SK-N-SH treated with all-trans-retinoic acid at 6 μM for 48 hours (cell line): Measurements from ENCODE around the gene CNST.

Source experiments
- ATAC-seq: fragments of 200-7000 bp; cut with Tn5 transposase; 3 replicates; pipeline ENCODE4 v1.9.1; 2020; ENCODE audit warnings: mild to moderate bottlenecking, moderate library complexity
- ARNTL ChIP-seq: fragments of 450-650 bp; formaldehyde crosslinking; IDR thresholded peaks from 2 replicates; pipeline ENCODE4 v1.5.0; 2020; ENCODE audit warnings: low read depth, mild to moderate bottlenecking, moderate library complexity, borderline replicate concordance
- BACH2 ChIP-seq: fragments of 250-450 bp; sonication (Bioruptor Pico); IDR thresholded peaks from 2 replicates; pipeline ENCODE4 v1.9.0; 2021; ENCODE audit warnings: mild to moderate bottlenecking, borderline replicate concordance
- CSDC2 ChIP-seq: fragments of 250-450 bp; sonication (Bioruptor Pico); IDR thresholded peaks from 2 replicates; pipeline ENCODE4 v1.5.0; 2020; ENCODE audit warnings: mild to moderate bottlenecking, moderate library complexity
- ESRRG ChIP-seq: fragments of 250-450 bp; sonication (Bioruptor Pico); IDR thresholded peaks from 2 replicates; pipeline ENCODE4 v1.6.1; 2021; ENCODE audit warnings: mild to moderate bottlenecking
- GLIS3 ChIP-seq: fragments of 250-450 bp; sonication (Bioruptor Pico); IDR thresholded peaks from 2 replicates; pipeline ENCODE4 v1.5.0; 2020; ENCODE audit warnings: mild to moderate bottlenecking, moderate library complexity
- ISL1 ChIP-seq: fragments of 250-450 bp; sonication (Bioruptor Pico); IDR thresholded peaks from 2 replicates; pipeline ENCODE4 v2.1.2; 2022; ENCODE audit warnings: mild to moderate bottlenecking, moderate library complexity
- OSR1 ChIP-seq: fragments of 250-450 bp; sonication (Bioruptor Pico); IDR thresholded peaks from 2 replicates; pipeline ENCODE4 v1.8.0; 2022; ENCODE audit warnings: moderate library complexity, mild to moderate bottlenecking, inconsistent platforms
- RARB ChIP-seq: fragments of 250-450 bp; sonication (Bioruptor Pico); IDR thresholded peaks from 2 replicates; pipeline ENCODE4 v1.8.0; 2021; ENCODE audit warnings: mild to moderate bottlenecking, moderate library complexity
- SNAI2 ChIP-seq: fragments of 250-450 bp; sonication (Bioruptor Pico); IDR thresholded peaks from 2 replicates; pipeline ENCODE4 v1.5.0; 2020; ENCODE audit warnings: mild to moderate bottlenecking, moderate library complexity
- TCF4 ChIP-seq: fragments of 250-450 bp; sonication (Bioruptor Pico); IDR thresholded peaks from 2 replicates; pipeline ENCODE4 v1.8.0; 2021; ENCODE audit warnings: mild to moderate bottlenecking, moderate library complexity, borderline replicate concordance
- TOX ChIP-seq: fragments of 250-450 bp; sonication (Bioruptor Pico); IDR thresholded peaks from 2 replicates; pipeline ENCODE4 v1.8.0; 2021; ENCODE audit warnings: mild to moderate bottlenecking, moderate library complexity, borderline replicate concordance
- ZC3H10 ChIP-seq: fragments of 250-450 bp; sonication (Bioruptor Pico); IDR thresholded peaks from 2 replicates; pipeline ENCODE4 v1.5.1; 2021; ENCODE audit warnings: mild to moderate bottlenecking, moderate library complexity
- ZFP3 ChIP-seq: fragments of 250-450 bp; sonication (Bioruptor Pico); IDR thresholded peaks from 2 replicates; pipeline ENCODE4 v1.5.0; 2020; ENCODE audit warnings: mild to moderate bottlenecking, moderate library complexity
- ZFP30 ChIP-seq: fragments of 450-650 bp; formaldehyde crosslinking; IDR thresholded peaks from 2 replicates; pipeline ENCODE4 v1.5.0; 2022; ENCODE audit warnings: mild to moderate bottlenecking, moderate library complexity
- ZNF565 ChIP-seq: fragments of 450-650 bp; formaldehyde crosslinking; conservative IDR thresholded peaks from 2 replicates; pipeline ENCODE4 v1.5.0; 2020; ENCODE audit warnings: low read depth, mild to moderate bottlenecking, moderate library complexity
- ZNF70 ChIP-seq: fragments of 450-650 bp; formaldehyde crosslinking; IDR thresholded peaks from 2 replicates; pipeline ENCODE4 v1.5.0; 2020; ENCODE audit warnings: mild to moderate bottlenecking, moderate library complexity
- ZNF8 ChIP-seq: fragments of 450-650 bp; formaldehyde crosslinking; IDR thresholded peaks from 2 replicates; pipeline ENCODE4 v1.5.0; 2020; ENCODE audit warnings: mild to moderate bottlenecking, moderate library complexity
- TF ChIP-seq, protein P1 (sequence below): fragments of 250-450 bp; sonication (Bioruptor Pico); IDR thresholded peaks from 2 replicates; pipeline ENCODE4 v1.5.0; 2020; ENCODE audit warnings: mild to moderate bottlenecking, moderate library complexity
- TF ChIP-seq, protein P2 (sequence below): fragments of 250-450 bp; sonication (Bioruptor Pico); IDR thresholded peaks from 2 replicates; pipeline ENCODE4 v1.5.1; 2021; ENCODE audit warnings: mild to moderate bottlenecking, moderate library complexity
- TF ChIP-seq, protein P3 (sequence below): fragments of 250-450 bp; sonication (Bioruptor Pico); IDR thresholded peaks from 2 replicates; pipeline ENCODE4 v1.8.0; 2020; ENCODE audit warnings: mild to moderate bottlenecking, moderate library complexity, borderline replicate concordance
- TF ChIP-seq, protein P4 (sequence below): fragments of 250-450 bp; sonication (Bioruptor Pico); IDR thresholded peaks from 2 replicates; pipeline ENCODE4 v1.8.0; 2021; ENCODE audit warnings: low read depth, mild to moderate bottlenecking, moderate library complexity, borderline replicate concordance
- TF ChIP-seq, protein P5 (sequence below): fragments of 250-450 bp; sonication (Bioruptor Pico); IDR thresholded peaks from 2 replicates; pipeline ENCODE4 v1.5.1; 2020; ENCODE audit warnings: low read depth, mild to moderate bottlenecking, moderate library complexity

CNST gene

DNA sequence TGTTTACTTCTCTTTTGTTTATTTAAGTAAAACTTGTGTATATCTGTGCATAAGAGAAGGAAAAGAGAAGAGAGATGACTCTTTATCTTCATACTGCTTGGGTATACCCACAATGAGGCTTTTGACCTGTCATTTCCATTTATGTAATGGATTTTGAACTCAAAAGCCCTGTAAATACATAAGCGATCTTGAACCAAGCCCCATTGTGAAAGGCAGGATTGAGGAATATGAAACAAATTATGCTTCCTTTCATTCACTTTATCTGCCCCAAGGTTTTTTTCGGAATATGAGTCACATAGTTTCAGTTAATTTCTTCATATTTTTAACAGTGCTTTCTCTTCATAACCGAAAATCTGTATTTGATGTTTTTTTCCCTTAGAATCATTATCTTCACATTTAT, 21.4 kb downstream of the CNST start:
- TF ChIP-seq BACH2 (CRISPR knock-in tag) (no peak), SNAI2 (CRISPR knock-in tag) (no peak), TOX (CRISPR knock-in tag) (no peak), TCF4 (CRISPR knock-in tag) (no peak), OSR1 (CRISPR knock-in tag) (no peak), CSDC2 (no peak), ZNF8 (no peak), ESRRG (no peak), ZNF565 (CRISPR knock-in tag) (no peak), ZC3H10 (CRISPR knock-in tag) (no peak), RARB (no peak), ARNTL (CRISPR knock-in tag) (no peak), ZFP3 (CRISPR knock-in tag) (no peak), GLIS3 (CRISPR knock-in tag) (no peak)
- TF ChIP-seq, protein P1, sequence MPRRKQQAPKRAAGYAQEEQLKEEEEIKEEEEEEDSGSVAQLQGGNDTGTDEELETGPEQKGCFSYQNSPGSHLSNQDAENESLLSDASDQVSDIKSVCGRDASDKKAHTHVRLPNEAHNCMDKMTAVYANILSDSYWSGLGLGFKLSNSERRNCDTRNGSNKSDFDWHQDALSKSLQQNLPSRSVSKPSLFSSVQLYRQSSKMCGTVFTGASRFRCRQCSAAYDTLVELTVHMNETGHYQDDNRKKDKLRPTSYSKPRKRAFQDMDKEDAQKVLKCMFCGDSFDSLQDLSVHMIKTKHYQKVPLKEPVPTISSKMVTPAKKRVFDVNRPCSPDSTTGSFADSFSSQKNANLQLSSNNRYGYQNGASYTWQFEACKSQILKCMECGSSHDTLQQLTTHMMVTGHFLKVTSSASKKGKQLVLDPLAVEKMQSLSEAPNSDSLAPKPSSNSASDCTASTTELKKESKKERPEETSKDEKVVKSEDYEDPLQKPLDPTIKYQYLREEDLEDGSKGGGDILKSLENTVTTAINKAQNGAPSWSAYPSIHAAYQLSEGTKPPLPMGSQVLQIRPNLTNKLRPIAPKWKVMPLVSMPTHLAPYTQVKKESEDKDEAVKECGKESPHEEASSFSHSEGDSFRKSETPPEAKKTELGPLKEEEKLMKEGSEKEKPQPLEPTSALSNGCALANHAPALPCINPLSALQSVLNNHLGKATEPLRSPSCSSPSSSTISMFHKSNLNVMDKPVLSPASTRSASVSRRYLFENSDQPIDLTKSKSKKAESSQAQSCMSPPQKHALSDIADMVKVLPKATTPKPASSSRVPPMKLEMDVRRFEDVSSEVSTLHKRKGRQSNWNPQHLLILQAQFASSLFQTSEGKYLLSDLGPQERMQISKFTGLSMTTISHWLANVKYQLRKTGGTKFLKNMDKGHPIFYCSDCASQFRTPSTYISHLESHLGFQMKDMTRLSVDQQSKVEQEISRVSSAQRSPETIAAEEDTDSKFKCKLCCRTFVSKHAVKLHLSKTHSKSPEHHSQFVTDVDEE, result no peak
- TF ChIP-seq, protein P2, sequence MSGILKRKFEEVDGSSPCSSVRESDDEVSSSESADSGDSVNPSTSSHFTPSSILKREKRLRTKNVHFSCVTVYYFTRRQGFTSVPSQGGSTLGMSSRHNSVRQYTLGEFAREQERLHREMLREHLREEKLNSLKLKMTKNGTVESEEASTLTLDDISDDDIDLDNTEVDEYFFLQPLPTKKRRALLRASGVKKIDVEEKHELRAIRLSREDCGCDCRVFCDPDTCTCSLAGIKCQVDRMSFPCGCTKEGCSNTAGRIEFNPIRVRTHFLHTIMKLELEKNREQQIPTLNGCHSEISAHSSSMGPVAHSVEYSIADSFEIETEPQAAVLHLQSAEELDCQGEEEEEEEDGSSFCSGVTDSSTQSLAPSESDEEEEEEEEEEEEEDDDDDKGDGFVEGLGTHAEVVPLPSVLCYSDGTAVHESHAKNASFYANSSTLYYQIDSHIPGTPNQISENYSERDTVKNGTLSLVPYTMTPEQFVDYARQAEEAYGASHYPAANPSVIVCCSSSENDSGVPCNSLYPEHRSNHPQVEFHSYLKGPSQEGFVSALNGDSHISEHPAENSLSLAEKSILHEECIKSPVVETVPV (CRISPR knock-in tag), result no peak
- TF ChIP-seq, protein P3, sequence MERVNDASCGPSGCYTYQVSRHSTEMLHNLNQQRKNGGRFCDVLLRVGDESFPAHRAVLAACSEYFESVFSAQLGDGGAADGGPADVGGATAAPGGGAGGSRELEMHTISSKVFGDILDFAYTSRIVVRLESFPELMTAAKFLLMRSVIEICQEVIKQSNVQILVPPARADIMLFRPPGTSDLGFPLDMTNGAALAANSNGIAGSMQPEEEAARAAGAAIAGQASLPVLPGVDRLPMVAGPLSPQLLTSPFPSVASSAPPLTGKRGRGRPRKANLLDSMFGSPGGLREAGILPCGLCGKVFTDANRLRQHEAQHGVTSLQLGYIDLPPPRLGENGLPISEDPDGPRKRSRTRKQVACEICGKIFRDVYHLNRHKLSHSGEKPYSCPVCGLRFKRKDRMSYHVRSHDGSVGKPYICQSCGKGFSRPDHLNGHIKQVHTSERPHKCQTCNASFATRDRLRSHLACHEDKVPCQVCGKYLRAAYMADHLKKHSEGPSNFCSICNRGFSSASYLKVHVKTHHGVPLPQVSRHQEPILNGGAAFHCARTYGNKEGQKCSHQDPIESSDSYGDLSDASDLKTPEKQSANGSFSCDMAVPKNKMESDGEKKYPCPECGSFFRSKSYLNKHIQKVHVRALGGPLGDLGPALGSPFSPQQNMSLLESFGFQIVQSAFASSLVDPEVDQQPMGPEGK (CRISPR knock-in tag), result no peak
- TF ChIP-seq, protein P4, sequence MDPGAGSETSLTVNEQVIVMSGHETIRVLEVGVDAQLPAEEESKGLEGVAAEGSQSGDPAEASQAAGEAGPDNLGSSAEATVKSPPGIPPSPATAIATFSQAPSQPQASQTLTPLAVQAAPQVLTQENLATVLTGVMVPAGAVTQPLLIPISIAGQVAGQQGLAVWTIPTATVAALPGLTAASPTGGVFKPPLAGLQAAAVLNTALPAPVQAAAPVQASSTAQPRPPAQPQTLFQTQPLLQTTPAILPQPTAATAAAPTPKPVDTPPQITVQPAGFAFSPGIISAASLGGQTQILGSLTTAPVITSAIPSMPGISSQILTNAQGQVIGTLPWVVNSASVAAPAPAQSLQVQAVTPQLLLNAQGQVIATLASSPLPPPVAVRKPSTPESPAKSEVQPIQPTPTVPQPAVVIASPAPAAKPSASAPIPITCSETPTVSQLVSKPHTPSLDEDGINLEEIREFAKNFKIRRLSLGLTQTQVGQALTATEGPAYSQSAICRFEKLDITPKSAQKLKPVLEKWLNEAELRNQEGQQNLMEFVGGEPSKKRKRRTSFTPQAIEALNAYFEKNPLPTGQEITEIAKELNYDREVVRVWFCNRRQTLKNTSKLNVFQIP (CRISPR knock-in tag), result no peak
- TF ChIP-seq, protein P5, sequence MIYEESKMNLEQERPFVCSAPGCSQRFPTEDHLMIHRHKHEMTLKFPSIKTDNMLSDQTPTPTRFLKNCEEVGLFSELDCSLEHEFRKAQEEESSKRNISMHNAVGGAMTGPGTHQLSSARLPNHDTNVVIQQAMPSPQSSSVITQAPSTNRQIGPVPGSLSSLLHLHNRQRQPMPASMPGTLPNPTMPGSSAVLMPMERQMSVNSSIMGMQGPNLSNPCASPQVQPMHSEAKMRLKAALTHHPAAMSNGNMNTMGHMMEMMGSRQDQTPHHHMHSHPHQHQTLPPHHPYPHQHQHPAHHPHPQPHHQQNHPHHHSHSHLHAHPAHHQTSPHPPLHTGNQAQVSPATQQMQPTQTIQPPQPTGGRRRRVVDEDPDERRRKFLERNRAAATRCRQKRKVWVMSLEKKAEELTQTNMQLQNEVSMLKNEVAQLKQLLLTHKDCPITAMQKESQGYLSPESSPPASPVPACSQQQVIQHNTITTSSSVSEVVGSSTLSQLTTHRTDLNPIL, result no peak
- ATAC-seq, result peak; percentile 49

DNA sequence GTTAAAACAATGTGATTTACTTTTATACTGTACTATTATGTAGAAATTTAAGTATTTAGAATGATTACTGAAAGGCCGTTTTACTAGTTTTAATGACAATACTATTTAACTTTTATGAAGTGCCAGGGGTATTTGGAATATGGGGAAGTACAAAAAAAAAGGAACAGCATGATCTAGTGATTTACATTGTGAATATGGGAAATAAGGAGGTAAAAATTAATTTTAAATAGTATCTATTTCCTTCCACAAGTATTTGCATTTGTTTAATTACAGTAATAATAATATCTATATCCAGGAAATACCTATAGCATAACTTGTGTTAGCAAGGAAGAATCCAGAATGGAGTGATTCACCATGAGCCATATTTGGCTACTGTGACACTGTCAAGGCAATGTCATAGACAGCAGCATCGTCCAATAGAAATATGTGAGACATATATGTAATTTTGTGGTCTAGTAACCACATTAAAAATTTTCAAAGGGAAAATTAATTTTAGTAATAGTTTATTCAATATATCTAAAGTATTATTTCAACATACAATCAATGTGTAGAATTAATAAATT, 22.0 kb downstream of the CNST start:
- ATAC-seq, result peak; percentile 45
- TF ChIP-seq GLIS3 (CRISPR knock-in tag) (no peak), ZC3H10 (CRISPR knock-in tag) (no peak), ESRRG (no peak), SNAI2 (CRISPR knock-in tag) (no peak), TOX (CRISPR knock-in tag) (no peak), ISL1 (CRISPR knock-in tag) (no peak), ZNF70 (no peak), ZFP30 (CRISPR knock-in tag) (no peak), TCF4 (CRISPR knock-in tag) (no peak), OSR1 (CRISPR knock-in tag) (no peak), CSDC2 (no peak)
- TF ChIP-seq, protein P5, result no peak
- TF ChIP-seq, protein P1, result no peak
- TF ChIP-seq, protein P4 (CRISPR knock-in tag), result no peak
